Hippocampal formation (tissue), 2 donors: ENCODE measurements around the gene LRRC59.
"Not testable (repeated sequence)": the region's sequence is repeated elsewhere in the genome, so short reads cannot be mapped to it uniquely, and the experiment has no call there.

Source experiments
- DNase-seq, 2 donors: peaks; one replicate each; lab custom pipeline; 2025; lab: John Stamatoyannopoulos, UW

Gene LRRC59

DNA sequence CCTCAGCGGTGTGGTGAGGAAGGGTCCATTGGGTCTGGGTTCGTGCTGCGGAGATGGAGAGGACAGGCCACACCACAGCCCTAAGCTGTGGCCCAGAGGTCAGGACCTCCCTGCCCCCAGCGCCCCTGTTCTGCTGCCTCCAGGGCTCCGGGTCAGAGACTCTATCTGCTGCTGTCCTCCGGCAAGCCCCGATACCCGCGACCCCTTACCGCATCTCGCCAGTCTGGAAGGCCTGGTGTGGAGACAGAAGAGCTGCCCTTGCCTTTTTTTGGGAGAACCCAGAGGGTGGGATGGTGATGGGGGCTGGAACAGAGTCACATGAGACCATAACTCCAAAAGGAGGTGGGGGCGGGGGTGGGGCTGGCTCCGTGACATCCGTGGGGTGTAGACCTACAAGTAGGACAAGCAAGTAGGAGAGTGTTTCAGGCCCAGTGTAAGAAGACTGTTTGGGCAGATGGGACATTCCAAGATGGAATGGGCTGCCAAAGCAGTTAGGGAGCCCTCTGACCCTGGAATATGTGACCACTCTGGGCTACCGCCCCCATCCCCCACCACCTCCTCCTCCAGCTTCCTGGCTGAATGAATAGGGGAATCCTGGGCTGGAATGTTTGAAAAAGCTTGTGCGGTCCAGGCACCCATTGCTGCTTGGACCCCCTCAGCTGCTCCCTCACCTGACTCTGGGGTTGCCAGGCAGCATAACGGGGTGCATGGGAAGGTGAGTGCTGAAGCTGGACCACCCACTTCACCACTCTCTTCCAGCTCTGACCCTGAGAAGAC lies 50.0 kb downstream of the LRRC59 start:
- no peak for DNase-seq

DNA sequence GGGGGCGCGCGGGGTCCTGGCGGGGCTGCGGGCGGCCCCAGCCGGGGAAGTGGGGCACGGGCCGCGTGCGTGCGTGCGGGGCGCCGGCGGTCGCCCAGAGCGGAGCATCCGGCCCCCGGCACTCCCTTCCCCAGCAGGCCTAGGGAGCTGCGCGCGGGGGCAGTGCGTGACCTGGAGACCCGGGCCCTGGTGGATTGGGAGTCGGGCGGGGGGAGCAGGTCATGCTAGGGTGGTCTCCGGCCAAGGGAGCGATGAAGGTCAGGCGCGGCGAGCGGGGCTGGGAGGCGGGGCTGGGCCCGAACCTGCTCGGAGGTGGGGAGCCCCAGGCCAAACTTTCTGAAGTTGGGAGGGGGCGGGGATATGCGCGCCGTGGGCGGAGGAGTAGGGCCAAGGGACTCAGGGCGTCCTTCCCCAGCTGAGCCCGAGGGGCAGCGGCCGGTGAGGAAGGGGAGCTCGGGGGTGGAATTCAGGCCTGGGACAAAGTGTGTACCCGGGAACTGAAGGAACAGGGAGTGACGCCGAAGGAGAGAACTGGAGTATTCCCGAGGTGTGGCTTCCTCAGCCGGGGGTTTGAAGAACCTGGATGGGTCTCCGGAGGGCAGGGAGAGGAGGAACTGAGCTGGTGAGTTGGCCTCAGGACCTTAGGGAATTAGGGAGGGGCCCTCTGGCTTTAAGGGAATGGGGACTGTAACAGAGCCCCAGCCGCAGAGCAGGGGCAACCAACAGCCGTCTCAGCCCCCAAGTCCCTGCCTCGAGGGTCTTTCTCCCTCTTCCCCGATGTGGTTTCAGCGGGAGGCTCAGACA lies 50.8 kb downstream of the LRRC59 start:
- DNase-seq = no peak

DNA sequence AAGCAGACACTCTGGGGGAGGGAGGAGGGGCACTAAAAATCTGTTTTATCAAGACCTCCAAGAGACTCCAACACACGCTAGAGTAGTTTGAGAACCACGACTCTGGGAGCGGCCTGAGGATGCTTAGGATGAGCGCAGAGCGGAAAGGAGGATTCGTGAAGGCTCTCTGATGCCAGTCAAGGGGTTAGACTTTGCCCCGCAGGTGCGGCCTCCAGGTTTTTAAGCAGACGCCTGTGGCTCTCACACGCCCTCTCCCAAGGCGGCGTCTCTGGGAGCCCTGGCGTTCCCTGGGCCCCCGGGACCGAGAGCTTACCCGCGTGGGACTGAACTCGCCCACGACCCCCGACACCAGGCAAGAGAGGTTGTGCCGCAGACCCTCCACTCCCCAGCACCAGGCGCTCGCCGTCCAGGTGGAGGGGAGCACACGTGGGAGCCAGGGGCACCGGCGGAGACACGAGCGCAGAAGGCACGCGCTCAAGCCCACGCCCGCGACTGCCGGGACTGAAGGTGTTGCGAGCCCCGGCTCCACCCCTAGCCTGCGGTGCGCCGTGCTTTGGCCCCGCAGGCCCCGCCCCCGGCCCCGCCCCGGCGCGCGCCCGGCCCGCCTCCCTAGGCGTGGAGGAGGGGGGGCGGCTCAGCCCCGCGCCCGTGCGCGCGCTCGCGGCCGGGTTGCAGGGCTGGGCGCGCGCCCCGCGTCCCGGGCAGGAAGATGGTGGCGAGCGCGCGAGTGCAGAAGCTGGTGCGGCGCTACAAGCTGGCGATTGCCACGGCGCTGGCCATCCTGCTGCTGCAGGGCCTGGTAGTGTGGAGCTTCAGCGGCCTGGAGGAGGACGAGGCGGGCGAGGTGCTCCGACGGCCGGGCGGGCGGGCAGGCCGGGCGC lies 51.7 kb downstream of the LRRC59 start, which contains the start of gene XYLT2:
Gene XYLT2 (plus strand): TSS at position 695 of the 881 bp plus-strand sequence. CDS start 15 bp downstream, at position 710.
- DNase-seq = peak; percentile 70 to 77

DNA sequence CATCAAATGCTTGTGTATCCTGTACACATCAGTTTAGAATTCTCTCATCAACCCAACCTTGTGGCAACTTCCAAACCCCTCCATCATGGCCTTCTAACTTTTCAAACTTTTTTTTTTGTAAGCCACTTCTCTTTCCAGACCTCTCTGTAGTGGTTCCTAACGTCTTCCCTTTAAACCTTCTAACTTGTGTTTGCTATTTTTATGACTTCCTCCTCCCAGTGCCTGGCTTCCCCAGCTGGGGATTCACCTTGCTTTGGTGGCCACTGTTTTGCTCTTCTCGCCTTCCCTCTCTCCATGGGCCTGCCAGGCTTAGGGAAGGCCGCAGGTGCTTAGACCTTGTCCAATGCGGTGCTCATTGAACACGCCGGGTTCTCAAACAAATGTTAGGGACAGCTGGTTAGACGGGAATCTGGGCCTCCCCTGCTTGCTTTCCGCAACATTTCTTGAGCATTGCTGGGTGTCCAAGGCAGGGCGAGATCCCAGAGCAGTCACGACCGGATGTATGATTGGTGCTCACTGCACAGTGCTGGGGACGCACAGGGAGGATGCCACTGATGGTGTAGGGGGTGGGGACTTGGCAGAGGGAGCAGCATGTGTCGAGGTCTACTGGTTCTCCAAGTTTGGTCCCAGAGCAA lies 52.5 kb downstream of the LRRC59 start:
- DNase-seq = no peak

DNA sequence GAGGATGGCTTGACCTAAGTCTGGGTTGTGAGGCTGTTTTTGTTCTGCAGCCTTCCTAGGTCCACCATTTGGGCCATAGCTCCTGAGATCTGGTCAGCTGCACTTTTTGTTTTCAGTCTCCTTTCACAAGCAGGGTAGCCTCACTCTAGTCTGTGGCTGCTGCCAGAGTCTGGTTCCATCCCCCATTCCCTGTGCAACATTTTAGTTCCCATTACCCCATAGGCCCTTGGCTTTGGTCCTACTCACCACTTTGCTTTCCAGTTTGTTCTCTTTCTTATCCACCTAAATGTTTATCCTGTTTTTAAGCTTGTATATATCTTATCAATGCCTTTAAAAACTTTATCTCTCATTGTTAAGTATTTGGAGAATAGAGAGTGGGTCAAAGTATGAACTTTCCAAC lies 57.9 kb downstream of the LRRC59 start:
- no peak for DNase-seq

DNA sequence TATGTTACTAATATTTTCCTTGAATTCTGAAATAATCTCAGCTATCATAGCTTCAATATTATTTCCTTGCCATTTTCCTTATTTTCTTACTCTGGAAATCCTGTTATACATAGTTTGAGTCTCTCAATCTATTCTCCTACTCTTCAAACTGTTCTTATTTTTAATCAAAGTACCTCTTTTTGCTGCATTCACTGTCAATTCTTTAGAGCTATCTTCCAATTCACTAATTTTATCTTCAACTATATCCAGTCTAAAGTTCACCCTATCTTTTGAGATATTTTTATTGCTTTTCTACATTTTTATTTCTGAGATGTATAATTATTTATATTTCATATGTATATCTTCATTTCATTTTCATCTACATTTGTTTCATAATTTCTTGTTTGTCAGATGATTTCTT lies 58.7 kb downstream of the LRRC59 start:
- no peak for DNase-seq

DNA sequence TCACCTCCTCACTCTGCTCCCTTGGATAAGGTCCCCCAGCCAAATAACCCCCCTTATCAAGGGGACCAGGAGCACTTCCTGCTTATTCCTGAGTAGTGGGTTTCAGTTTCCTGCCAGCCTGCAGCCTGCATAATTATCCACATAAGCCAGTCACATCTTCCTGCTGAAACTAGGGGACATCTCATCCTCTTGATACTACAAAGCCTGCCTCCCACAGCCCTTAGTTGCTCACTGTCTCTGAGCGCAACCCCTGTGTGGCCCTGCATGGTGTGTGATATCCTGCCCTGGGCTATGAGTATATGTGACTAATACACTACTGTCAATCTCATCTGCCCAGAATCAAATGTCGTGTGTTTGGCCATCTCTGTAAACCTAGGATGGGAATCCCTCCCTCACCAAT lies 59.4 kb downstream of the LRRC59 start:
- DNase-seq = no peak

DNA sequence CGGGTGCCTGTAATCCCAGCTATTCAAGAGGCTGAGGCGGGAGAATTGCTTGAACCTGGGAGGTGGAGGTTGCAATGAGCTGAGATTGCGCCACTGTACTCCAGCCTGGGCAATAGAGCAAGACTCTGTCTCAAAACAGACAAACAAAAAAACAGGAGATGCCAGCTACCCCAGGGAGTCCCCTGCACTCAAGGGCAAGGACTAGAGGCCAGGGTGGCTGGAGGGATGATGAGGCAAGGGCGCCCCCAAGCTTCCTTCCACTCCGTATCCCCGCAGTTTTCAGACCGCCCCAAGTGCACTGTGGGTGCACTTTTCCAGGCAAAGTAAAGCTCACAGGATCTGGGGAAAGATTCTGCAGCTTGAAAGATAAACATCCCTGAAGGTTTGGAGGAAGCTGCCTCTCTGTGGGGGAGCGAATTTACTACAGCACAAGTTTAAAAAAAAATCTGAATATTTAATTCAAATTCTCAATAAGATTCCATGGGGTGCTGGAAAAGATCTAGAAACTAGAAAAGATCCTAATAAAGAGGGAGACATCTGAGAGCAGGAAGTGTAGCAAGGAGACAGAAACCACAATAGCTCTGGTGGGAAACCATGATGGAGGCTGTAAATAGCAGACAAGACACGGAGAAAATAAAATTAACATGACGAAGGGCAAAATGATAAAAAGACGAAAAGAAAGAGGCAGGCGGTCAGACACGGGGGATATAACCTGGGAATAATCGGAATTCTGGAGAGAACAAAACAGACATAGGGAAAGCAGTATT lies 63.8 kb downstream of the LRRC59 start:
- DNase-seq = not testable (repeated sequence)

DNA sequence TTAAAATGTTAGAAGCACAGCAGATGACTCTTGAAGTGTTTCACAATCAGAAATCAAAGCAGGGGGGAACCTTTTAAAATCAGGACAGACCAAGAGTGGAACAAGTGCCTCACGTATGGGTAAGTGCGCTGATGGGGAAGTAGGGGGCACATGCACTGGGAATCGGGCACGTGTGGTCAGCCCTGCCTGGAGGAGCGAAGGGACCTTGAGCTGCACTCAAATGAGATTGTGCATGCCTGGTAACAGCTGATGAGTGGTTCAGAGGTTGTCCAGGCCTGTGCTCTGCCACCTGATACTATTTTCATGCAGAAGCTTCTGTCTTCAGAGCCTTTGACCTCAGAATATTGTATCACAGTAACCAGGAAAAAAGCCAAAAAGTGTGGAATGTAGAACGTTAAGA lies 65.1 kb downstream of the LRRC59 start:
- DNase-seq = no peak
